HEK293T (cell line): ENCODE data around the gene ALKBH3.

Source experiments
- FOXK2 ChIP-seq: fragments of 450-650 bp; IDR thresholded peaks from 2 replicates; pipeline ENCODE4 v1.6.1; 2016; ENCODE audit warnings: mild to moderate bottlenecking
- FOXM1 ChIP-seq: fragments of 450-650 bp; IDR thresholded peaks from 2 replicates; pipeline ENCODE4 v1.6.1; 2017; ENCODE audit warnings: mild to moderate bottlenecking, borderline replicate concordance
- TARDBP ChIP-seq: fragments of 450-650 bp; IDR thresholded peaks from 2 replicates; pipeline ENCODE4 v1.6.1; 2016

- TF ChIP-seq FOXK2 (no peak), TARDBP (no peak), FOXM1 (no peak)
Observed at GRCh38 chr11:43952401-43953342, 72.0 kb downstream of the ALKBH3 start.
